GM12878 (cell line): ENCODE measurements around the gene UBE2E1.

Source experiments
- DPF2 ChIP-seq: fragments of 450-650 bp; IDR thresholded peaks from 2 replicates; pipeline ENCODE4 v1.6.1; 2017; ENCODE audit warnings: mild to moderate bottlenecking
- EZH2 ChIP-seq: IDR thresholded peaks from 2 replicates; pipeline ENCODE4 v1.6.1; 2012; ENCODE audit warnings: low read depth, mild to moderate bottlenecking, control low read depth, inconsistent platforms, low read length, borderline replicate concordance; ENCODE audit not compliant: control insufficient read depth
- FOXK2 ChIP-seq: fragments of 450-650 bp; IDR thresholded peaks from 2 replicates; pipeline ENCODE4 v1.6.1; 2017; ENCODE audit warnings: mild to moderate bottlenecking, moderate library complexity
- TF ChIP-seq, protein P1 (sequence below), 3 experiments: IDR thresholded peaks in 2 of 3; conservative IDR thresholded peaks in 1 of 3; 2 replicates each; pipeline ENCODE4 v1.5.1; 2011; ENCODE audit warnings: low read depth in 3 of 3, low read length in 3 of 3, mild to moderate bottlenecking in 3 of 3, control low read depth in 2 of 3, moderate library complexity in 2 of 3, inconsistent platforms in 1 of 3, mixed read lengths in 1 of 3; ENCODE audit not compliant: control insufficient read depth in 2 of 3, insufficient read depth in 1 of 3; ENCODE audit errors: extremely low read depth in 1 of 3

DNA sequence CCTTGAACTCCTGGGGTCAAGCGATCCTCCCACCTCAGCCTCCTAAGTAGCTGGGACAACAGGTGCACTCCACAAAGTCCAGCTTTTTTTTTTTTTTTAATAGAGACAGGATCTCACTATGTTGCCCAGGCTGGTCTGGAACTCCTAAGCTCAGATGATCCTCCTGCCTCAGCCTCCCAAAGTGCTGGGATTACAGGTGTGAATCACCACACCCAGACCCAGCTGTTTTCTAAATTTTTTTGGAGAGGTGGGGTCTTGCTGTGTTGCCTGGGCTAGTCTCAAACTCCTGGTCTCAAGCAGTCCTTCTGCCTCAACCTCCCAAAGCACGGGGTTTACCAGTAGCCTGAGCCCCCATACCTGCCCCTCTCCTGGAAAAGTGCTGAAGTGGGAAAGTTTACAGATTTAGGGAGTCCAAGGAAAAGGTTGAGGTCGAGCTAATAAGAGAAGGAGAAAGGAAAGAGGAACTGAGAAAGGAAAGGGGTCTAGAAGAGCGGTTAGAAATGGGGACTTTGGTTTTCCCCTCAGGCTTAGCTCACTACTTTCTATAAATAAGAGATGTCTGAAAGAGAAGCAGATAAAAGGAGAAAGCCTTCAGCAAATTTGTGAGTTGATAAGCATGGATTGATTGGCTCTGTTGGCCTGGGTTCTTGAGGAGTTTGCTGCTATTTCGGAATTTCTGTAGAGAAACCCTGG is 23.6 kb downstream of the UBE2E1 start:
- TF ChIP-seq, protein P1, sequence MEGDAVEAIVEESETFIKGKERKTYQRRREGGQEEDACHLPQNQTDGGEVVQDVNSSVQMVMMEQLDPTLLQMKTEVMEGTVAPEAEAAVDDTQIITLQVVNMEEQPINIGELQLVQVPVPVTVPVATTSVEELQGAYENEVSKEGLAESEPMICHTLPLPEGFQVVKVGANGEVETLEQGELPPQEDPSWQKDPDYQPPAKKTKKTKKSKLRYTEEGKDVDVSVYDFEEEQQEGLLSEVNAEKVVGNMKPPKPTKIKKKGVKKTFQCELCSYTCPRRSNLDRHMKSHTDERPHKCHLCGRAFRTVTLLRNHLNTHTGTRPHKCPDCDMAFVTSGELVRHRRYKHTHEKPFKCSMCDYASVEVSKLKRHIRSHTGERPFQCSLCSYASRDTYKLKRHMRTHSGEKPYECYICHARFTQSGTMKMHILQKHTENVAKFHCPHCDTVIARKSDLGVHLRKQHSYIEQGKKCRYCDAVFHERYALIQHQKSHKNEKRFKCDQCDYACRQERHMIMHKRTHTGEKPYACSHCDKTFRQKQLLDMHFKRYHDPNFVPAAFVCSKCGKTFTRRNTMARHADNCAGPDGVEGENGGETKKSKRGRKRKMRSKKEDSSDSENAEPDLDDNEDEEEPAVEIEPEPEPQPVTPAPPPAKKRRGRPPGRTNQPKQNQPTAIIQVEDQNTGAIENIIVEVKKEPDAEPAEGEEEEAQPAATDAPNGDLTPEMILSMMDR (IDR thresholded peaks at IDR 0.05 in 2 of 3, conservative IDR thresholded peaks at IDR 0.05 in 1 of 3; ENCODE audit: control insufficient read depth in 2 of 3, extremely low read depth in 1 of 3, insufficient read depth in 1 of 3, low read depth in 3 of 3, low read length in 3 of 3), result no peak
- TF ChIP-seq DPF2 (peak; percentile 99), FOXK2 (no peak), EZH2 (no peak)
